ENCODE measurements around the gene CFDP1.

Gene CFDP1

GRCh38 chr16:75385507-75386152 is 47.7 kb downstream of the CFDP1 start:
- no peak overlapping the region for H3K4me2 ChIP-seq (ENCODE audit: low read depth, low read length)
- no peaks in the 10 kb centered on the region for H3F3A ChIP-seq (ENCODE audit: insufficient read depth, low read length)
- H3K27ac ChIP-seq (ENCODE audit: low read length) = no peak overlapping the region
- DNase-seq = peak; percentile 34
- no peaks in the 10 kb centered on the region for H3K36me3 ChIP-seq (replicated peaks; ENCODE audit: insufficient read depth, low read length)
- H3K79me2 ChIP-seq (ENCODE audit: low read length) = no peaks in the 10 kb centered on the region
- no peak overlapping the region for H3K4me3 ChIP-seq (ENCODE audit: low read length)
- H3K4me1 ChIP-seq (ENCODE audit: low read length) = peaks cover 3% of the 10 kb centered on the region; the same call in 1 of the 2 replicates
- TF ChIP-seq CTCF (IDR thresholded peaks at IDR 0.05; ENCODE audit: low read length) (peak; percentile 42; the same call in 1 of the 2 replicates), EZH2 (optimal IDR thresholded peaks at IDR 0.05; ENCODE audit: low read depth, low read length) (no peak), EZH2phosphoT487 (IDR thresholded peaks at IDR 0.05; ENCODE audit: low read length) (no peak)
- H3K9me3 ChIP-seq (replicated peaks; ENCODE audit: insufficient read depth, low read length) = no peaks in the 10 kb centered on the region
- H3K27me3 ChIP-seq (replicated peaks; ENCODE audit: insufficient read depth, low read length) = no peaks in the 10 kb centered on the region
- no peak overlapping the region for H3K9ac ChIP-seq (ENCODE audit: low read length)
- no peak overlapping the region for H2AFZ ChIP-seq (ENCODE audit: low read length)
- no peaks in the 10 kb centered on the region for H4K20me1 ChIP-seq (ENCODE audit: insufficient read depth, low read length)
- H3K9me2 ChIP-seq (replicated peaks; ENCODE audit: insufficient read depth, low read length) = no peaks in the 10 kb centered on the region

- Histone ChIP-seq H3K27me3 (replicated peaks; ENCODE audit: insufficient read depth, low read length) (no peaks in the 10 kb centered on the region), H3K9me3 (replicated peaks; ENCODE audit: insufficient read depth, low read length) (no peaks in the 10 kb centered on the region), H3K27ac (ENCODE audit: low read length) (no peak overlapping the region), H3K4me1 (ENCODE audit: low read length) (peaks cover 14% of the 10 kb centered on the region; the same call in 1 of the 2 replicates), H3K79me2 (ENCODE audit: low read length) (no peaks in the 10 kb centered on the region), H2AFZ (ENCODE audit: low read length) (no peak overlapping the region), H3F3A (ENCODE audit: insufficient read depth, low read length) (peaks cover 3% of the 10 kb centered on the region; the same call in 1 of the 2 replicates), H3K36me3 (replicated peaks; ENCODE audit: insufficient read depth, low read length) (no peaks in the 10 kb centered on the region), H4K20me1 (ENCODE audit: insufficient read depth, low read length) (no peaks in the 10 kb centered on the region), H3K4me2 (ENCODE audit: low read depth, low read length) (no peak overlapping the region), H3K9me2 (replicated peaks; ENCODE audit: insufficient read depth, low read length) (no peaks in the 10 kb centered on the region), H3K4me3 (ENCODE audit: low read length) (no peak overlapping the region), H3K9ac (ENCODE audit: low read length) (no peak overlapping the region)
- TF ChIP-seq EZH2phosphoT487 (IDR thresholded peaks at IDR 0.05; ENCODE audit: low read length) (no peak), EZH2 (optimal IDR thresholded peaks at IDR 0.05; ENCODE audit: low read depth, low read length) (no peak), CTCF (IDR thresholded peaks at IDR 0.05; ENCODE audit: low read length) (no peak)
- no peak for DNase-seq
Observed at GRCh38 chr16:75383141-75383540, 50.2 kb downstream of the CFDP1 start.

GRCh38 chr16:75382611-75383010 is 50.7 kb downstream of the CFDP1 start:
- no peak overlapping the region for H3K4me2 ChIP-seq (ENCODE audit: low read depth, low read length)
- no peaks in the 10 kb centered on the region for H3K27me3 ChIP-seq (replicated peaks; ENCODE audit: insufficient read depth, low read length)
- TF ChIP-seq CTCF (IDR thresholded peaks at IDR 0.05; ENCODE audit: low read length) (no peak), EZH2phosphoT487 (IDR thresholded peaks at IDR 0.05; ENCODE audit: low read length) (no peak), EZH2 (optimal IDR thresholded peaks at IDR 0.05; ENCODE audit: low read depth, low read length) (no peak)
- no peak overlapping the region for H3K9ac ChIP-seq (ENCODE audit: low read length)
- H3K4me1 ChIP-seq (ENCODE audit: low read length) = peaks cover 14% of the 10 kb centered on the region; the same call in 1 of the 2 replicates
- H3K4me3 ChIP-seq (ENCODE audit: low read length) = no peak overlapping the region
- peaks cover 3% of the 10 kb centered on the region; the same call in 1 of the 2 replicates for H3F3A ChIP-seq (ENCODE audit: insufficient read depth, low read length)
- no peak overlapping the region for H3K27ac ChIP-seq (ENCODE audit: low read length)
- DNase-seq = no peak
- H3K79me2 ChIP-seq (ENCODE audit: low read length) = no peaks in the 10 kb centered on the region
- no peaks in the 10 kb centered on the region for H3K9me2 ChIP-seq (replicated peaks; ENCODE audit: insufficient read depth, low read length)
- H3K36me3 ChIP-seq (replicated peaks; ENCODE audit: insufficient read depth, low read length) = no peaks in the 10 kb centered on the region
- H3K9me3 ChIP-seq (replicated peaks; ENCODE audit: insufficient read depth, low read length) = no peaks in the 10 kb centered on the region
- H4K20me1 ChIP-seq (ENCODE audit: insufficient read depth, low read length) = no peaks in the 10 kb centered on the region
- no peak overlapping the region for H2AFZ ChIP-seq (ENCODE audit: low read length)

Measured in MM.1S (cell line).